Neural cell (in vitro differentiated cells): Measurements from ENCODE around the gene SLC35C1. TPM values are rescaled to one million over a fixed set of nuclear protein-coding genes. Genes with fewer than 3 reads are reported as not detected.
"Not testable (repeated sequence)": the region's sequence is repeated elsewhere in the genome, so short reads cannot be mapped to it uniquely, and the experiment has no call there.

ENCODE experiments used
- H2AFZ ChIP-seq: fragments of 200-600, 300-800 bp; sonication (generic), shearing (Covaris generic); 2 replicates; pipeline ENCODE4 v1.6.0; 2014; ENCODE audit warnings: low read depth, mild to moderate bottlenecking, antibody characterized with exemption, low read length, moderate library complexity
- H3F3A ChIP-seq: fragments of 200-600 bp; shearing (Covaris generic); 2 replicates; pipeline ENCODE4 v1.6.1; 2016; ENCODE audit warnings: mild to moderate bottlenecking, moderate library complexity, mixed read lengths, antibody characterized with exemption, low read length; ENCODE audit not compliant: insufficient read depth, poor library complexity, severe bottlenecking
- H3K27ac ChIP-seq: fragments of 200-600, 300-800 bp; sonication (generic), shearing (Covaris generic); 2 replicates; pipeline ENCODE4 v1.5.1; 2014; ENCODE audit warnings: mild to moderate bottlenecking, low read length, moderate library complexity
- H3K27me3 ChIP-seq: fragments of 300-800, 200-600 bp; sonication (generic), shearing (Covaris generic); 2 replicates; pipeline ENCODE4 v1.6.0; 2014; ENCODE audit warnings: mild to moderate bottlenecking, low read depth, low read length, moderate library complexity; ENCODE audit not compliant: insufficient read depth
- H3K36me3 ChIP-seq: fragments of 300-800, 200-600 bp; sonication (generic), shearing (Covaris generic); 2 replicates; pipeline ENCODE4 v1.5.1; 2014; ENCODE audit warnings: mild to moderate bottlenecking, antibody characterized with exemption, low read length, moderate library complexity; ENCODE audit not compliant: insufficient read depth
- H3K4me2 ChIP-seq: fragments of 300-800, 200-600 bp; sonication (generic), shearing (Covaris generic); 2 replicates; pipeline ENCODE4 v1.6.0; 2014; ENCODE audit warnings: mild to moderate bottlenecking, low read length
- H3K4me3 ChIP-seq: fragments of 300-800, 200-600 bp; sonication (generic), shearing (Covaris generic); 2 replicates; pipeline ENCODE4 v1.5.1; 2014; ENCODE audit warnings: mild to moderate bottlenecking, low read length, moderate library complexity
- H3K79me2 ChIP-seq: fragments of 200-600 bp; shearing (Covaris generic); replicated peaks from 2 replicates; pipeline ENCODE4 v1.6.0; 2014; ENCODE audit warnings: mild to moderate bottlenecking, low read length, moderate library complexity; ENCODE audit not compliant: insufficient read depth
- H3K9ac ChIP-seq: fragments of 300-800, 200-600 bp; sonication (generic), shearing (Covaris generic); 2 replicates; pipeline ENCODE4 v1.6.1; 2016; ENCODE audit warnings: mild to moderate bottlenecking, low read length, mixed read lengths
- H3K9me2 ChIP-seq: fragments of 200-600 bp; shearing (Covaris generic); 2 replicates; pipeline ENCODE4 v1.6.1; 2016; ENCODE audit warnings: mild to moderate bottlenecking, low read length, mixed read lengths; ENCODE audit not compliant: insufficient read depth
- H3K9me3 ChIP-seq: fragments of 200-600, 300-800 bp; sonication (generic), shearing (Covaris generic); 2 replicates; pipeline ENCODE4 v1.6.1; 2016; ENCODE audit warnings: mild to moderate bottlenecking, mixed run types, low read length, moderate library complexity, mixed read lengths
- H4K20me1 ChIP-seq: fragments of 200-600 bp; shearing (Covaris generic); 2 replicates; pipeline ENCODE4 v1.6.1; 2016; ENCODE audit warnings: mild to moderate bottlenecking, mixed run types; ENCODE audit not compliant: insufficient read depth
- EP300 ChIP-seq: fragments of 450-650 bp; conservative IDR thresholded peaks from 2 replicates; pipeline ENCODE4 v1.6.1; 2014; ENCODE audit warnings: antibody characterized with exemption, mild to moderate bottlenecking, moderate library complexity; ENCODE audit not compliant: poor library complexity, severe bottlenecking
- EZH2 ChIP-seq: fragments of 200-600, 300-800 bp; shearing (Covaris generic), sonication (generic); IDR thresholded peaks from 2 replicates; pipeline ENCODE4 v1.6.1; 2014; ENCODE audit warnings: antibody characterized with exemption, low read length, borderline replicate concordance, mild to moderate bottlenecking; ENCODE audit not compliant: insufficient read depth, poor library complexity, severe bottlenecking
- MXI1 ChIP-seq: fragments of 450-650 bp; conservative IDR thresholded peaks from 2 replicates; pipeline ENCODE4 v1.6.1; 2014; ENCODE audit warnings: antibody characterized with exemption, mild to moderate bottlenecking; ENCODE audit not compliant: poor library complexity, severe bottlenecking
- POLR2AphosphoS5 ChIP-seq: IDR thresholded peaks from 2 replicates; pipeline ENCODE4 v1.6.1; 2012
- RAD21 ChIP-seq: fragments of 450-650 bp; conservative IDR thresholded peaks from 2 replicates; pipeline ENCODE4 v1.6.1; 2014; ENCODE audit warnings: antibody characterized with exemption, mild to moderate bottlenecking, moderate library complexity
- SMC3 ChIP-seq: fragments of 450-650 bp; conservative IDR thresholded peaks from 2 replicates; pipeline ENCODE4 v1.6.1; 2014; ENCODE audit warnings: antibody characterized with exemption, mild to moderate bottlenecking, moderate library complexity; ENCODE audit not compliant: poor library complexity
- TAF1 ChIP-seq: IDR thresholded peaks from 2 replicates; pipeline ENCODE4 v1.6.1; 2012; ENCODE audit warnings: low read depth
- polyA plus RNA-seq: library from polyadenylated mRNA; depleted of rRNA; stranded (reverse); fragments of >200 nt; gene quantifications from 2 replicates; pipeline ENCODE4 v1.2.3, GENCODE V29; 2014
- TF ChIP-seq, protein P1 (sequence below): fragments of 450-650 bp; IDR thresholded peaks from 2 replicates; pipeline ENCODE4 v1.5.1; 2014; ENCODE audit warnings: antibody characterized with exemption, mild to moderate bottlenecking, moderate library complexity; ENCODE audit not compliant: poor library complexity, severe bottlenecking
- TF ChIP-seq, protein P2 (sequence below): IDR thresholded peaks from 2 replicates; pipeline ENCODE4 v1.6.1; 2012; ENCODE audit warnings: borderline replicate concordance

The SLC35C1 gene
- polyA plus RNA-seq, 1 donor from 2014 or later, result 2.3 TPM

GRCh38 chr11:45820211-45820857, 15.4 kb downstream of the SLC35C1 start:
- no peaks in the 10 kb centered on the region for H3K36me3 ChIP-seq
- no peak overlapping the region for H3K4me2 ChIP-seq
- no peaks in the 10 kb centered on the region for H3K9me3 ChIP-seq
- H3K27me3 ChIP-seq, result no peaks in the 10 kb centered on the region
- H3K79me2 ChIP-seq, result no peaks in the 10 kb centered on the region
- H2AFZ ChIP-seq, result no peak overlapping the region
- no peak overlapping the region for H3K9ac ChIP-seq
- H4K20me1 ChIP-seq, result no peaks in the 10 kb centered on the region
- TF ChIP-seq TAF1 (no peak), EP300 (no peak), RAD21 (no peak), MXI1 (no peak), POLR2AphosphoS5 (no peak), SMC3 (no peak), EZH2 (no peak)
- TF ChIP-seq, protein P1, sequence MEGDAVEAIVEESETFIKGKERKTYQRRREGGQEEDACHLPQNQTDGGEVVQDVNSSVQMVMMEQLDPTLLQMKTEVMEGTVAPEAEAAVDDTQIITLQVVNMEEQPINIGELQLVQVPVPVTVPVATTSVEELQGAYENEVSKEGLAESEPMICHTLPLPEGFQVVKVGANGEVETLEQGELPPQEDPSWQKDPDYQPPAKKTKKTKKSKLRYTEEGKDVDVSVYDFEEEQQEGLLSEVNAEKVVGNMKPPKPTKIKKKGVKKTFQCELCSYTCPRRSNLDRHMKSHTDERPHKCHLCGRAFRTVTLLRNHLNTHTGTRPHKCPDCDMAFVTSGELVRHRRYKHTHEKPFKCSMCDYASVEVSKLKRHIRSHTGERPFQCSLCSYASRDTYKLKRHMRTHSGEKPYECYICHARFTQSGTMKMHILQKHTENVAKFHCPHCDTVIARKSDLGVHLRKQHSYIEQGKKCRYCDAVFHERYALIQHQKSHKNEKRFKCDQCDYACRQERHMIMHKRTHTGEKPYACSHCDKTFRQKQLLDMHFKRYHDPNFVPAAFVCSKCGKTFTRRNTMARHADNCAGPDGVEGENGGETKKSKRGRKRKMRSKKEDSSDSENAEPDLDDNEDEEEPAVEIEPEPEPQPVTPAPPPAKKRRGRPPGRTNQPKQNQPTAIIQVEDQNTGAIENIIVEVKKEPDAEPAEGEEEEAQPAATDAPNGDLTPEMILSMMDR, result no peak
- TF ChIP-seq, protein P2, sequence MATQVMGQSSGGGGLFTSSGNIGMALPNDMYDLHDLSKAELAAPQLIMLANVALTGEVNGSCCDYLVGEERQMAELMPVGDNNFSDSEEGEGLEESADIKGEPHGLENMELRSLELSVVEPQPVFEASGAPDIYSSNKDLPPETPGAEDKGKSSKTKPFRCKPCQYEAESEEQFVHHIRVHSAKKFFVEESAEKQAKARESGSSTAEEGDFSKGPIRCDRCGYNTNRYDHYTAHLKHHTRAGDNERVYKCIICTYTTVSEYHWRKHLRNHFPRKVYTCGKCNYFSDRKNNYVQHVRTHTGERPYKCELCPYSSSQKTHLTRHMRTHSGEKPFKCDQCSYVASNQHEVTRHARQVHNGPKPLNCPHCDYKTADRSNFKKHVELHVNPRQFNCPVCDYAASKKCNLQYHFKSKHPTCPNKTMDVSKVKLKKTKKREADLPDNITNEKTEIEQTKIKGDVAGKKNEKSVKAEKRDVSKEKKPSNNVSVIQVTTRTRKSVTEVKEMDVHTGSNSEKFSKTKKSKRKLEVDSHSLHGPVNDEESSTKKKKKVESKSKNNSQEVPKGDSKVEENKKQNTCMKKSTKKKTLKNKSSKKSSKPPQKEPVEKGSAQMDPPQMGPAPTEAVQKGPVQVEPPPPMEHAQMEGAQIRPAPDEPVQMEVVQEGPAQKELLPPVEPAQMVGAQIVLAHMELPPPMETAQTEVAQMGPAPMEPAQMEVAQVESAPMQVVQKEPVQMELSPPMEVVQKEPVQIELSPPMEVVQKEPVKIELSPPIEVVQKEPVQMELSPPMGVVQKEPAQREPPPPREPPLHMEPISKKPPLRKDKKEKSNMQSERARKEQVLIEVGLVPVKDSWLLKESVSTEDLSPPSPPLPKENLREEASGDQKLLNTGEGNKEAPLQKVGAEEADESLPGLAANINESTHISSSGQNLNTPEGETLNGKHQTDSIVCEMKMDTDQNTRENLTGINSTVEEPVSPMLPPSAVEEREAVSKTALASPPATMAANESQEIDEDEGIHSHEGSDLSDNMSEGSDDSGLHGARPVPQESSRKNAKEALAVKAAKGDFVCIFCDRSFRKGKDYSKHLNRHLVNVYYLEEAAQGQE, result no peak
- no peaks in the 10 kb centered on the region for H3K9me2 ChIP-seq
- no peak overlapping the region for H3K27ac ChIP-seq
- H3K4me3 ChIP-seq, result no peak overlapping the region
- H3F3A ChIP-seq, result no peaks in the 10 kb centered on the region

DNA sequence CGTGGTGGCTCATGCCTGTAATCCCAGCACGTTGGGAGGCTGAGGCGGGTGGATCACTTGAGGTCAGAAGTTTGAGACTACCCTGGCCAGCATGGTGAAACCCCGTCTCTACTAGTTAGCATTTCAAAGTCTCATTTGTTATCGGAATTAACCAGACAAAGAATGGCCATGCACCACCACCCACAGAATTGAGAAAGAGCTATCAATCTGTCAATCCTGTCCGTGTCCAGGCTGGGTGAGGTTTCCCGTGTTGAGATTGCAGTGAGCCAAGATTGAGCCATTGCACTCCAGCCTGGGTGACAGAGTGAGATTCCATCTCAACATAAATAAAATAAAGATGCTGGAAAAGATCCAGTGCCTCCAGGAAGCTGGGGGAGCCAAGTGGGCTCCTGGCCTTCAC, 21.5 kb downstream of the SLC35C1 start:
- H3K4me2 ChIP-seq, H3F3A ChIP-seq, H3K36me3 ChIP-seq, H2AFZ ChIP-seq, H3K4me3 ChIP-seq, H3K9ac ChIP-seq, H4K20me1 ChIP-seq, H3K27ac ChIP-seq, H3K27me3 ChIP-seq, H3K9me2 ChIP-seq, H3K79me2 ChIP-seq, H3K9me3 ChIP-seq: not testable (repeated sequence)

DNA sequence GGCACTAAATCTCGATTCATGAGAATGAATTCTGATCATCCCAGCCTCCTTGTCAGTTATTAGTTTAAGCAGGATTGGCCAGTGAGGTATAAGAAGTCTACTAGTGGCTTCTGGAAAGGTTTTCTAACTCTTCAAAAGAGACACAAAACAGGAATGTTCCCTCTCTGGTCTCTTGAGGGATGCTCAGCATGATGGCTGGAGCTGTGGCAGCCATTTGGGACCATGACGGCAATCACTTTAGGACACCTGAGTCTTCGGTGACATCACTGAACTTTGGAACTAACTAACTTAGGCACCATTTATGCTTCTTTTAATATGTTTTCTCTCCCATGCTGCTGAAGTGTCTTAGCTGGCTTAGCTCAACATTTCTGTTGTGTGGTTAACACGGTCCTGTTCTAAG, 22.2 kb downstream of the SLC35C1 start:
- TF ChIP-seq POLR2AphosphoS5 (no peak), TAF1 (no peak), RAD21 (no peak), EP300 (no peak), SMC3 (no peak), MXI1 (no peak), EZH2 (no peak)
- TF ChIP-seq, protein P2, result no peak
- TF ChIP-seq, protein P1, result no peak
- H3K4me3 ChIP-seq, result no peak overlapping the region
- no peaks in the 10 kb centered on the region for H3F3A ChIP-seq
- H4K20me1 ChIP-seq, result no peaks in the 10 kb centered on the region
- H3K9me3 ChIP-seq, result no peaks in the 10 kb centered on the region
- H3K9ac ChIP-seq, result no peak overlapping the region
- no peaks in the 10 kb centered on the region for H3K79me2 ChIP-seq
- no peak overlapping the region for H2AFZ ChIP-seq
- no peak overlapping the region for H3K4me2 ChIP-seq
- H3K27me3 ChIP-seq, result no peaks in the 10 kb centered on the region
- H3K27ac ChIP-seq, result no peak overlapping the region
- no peaks in the 10 kb centered on the region for H3K9me2 ChIP-seq
- H3K36me3 ChIP-seq, result no peaks in the 10 kb centered on the region
